Measurements from ENCODE around the gene COL5A1. TPM values are rescaled to one million over a fixed set of nuclear protein-coding genes. Genes with fewer than 3 reads are reported as not detected.

Gene COL5A1
- total and polyA plus RNA-seq, 4 donors, result 12.2 to 169 (median 65.4) TPM

DNA sequence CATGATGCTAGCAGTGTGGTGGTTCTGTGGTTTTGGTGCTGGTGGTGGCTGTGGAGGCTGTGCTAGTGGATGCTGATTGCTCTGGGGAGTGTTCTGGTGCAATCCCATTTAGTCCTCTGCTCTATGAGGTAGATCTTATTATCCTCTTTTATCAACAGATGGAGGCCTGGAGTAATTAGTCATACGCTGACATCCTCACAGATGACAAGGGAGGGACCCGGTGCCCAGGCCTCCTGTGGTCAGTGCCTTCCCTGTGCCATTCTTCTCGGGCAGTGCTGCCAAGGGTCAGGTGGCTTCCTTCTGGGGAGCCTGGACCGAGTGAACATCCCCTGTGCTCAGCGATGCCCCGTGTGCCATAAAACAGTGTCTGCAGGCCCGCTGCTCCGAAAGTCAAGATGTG lies 74.5 kb downstream of the COL5A1 start:
- DNase-seq, result no peak
- ATAC-seq (ENCODE audit: insufficient read depth, low FRiP score), result no peak
- Histone ChIP-seq H3K4me1 (ENCODE audit: control insufficient read depth in 5 of 5, insufficient read depth in 5 of 5, low read length in 5 of 5) (peaks cover 0 to 6% (median 2%) of the 10 kb centered on the region in 5 donors), H3K27me3 (ENCODE audit: control insufficient read depth in 3 of 3, insufficient read depth in 3 of 3, low read length in 2 of 3) (no peaks in the 10 kb centered on the region), H3K9me3 (ENCODE audit: control insufficient read depth in 4 of 4, insufficient read depth in 3 of 4, low read length in 3 of 4) (peaks cover 0 to 4% (median 0%) of the 10 kb centered on the region in 4 donors), H3K4me3 (no peak overlapping the region), H3K27ac (ENCODE audit: low read depth in 1 of 2, low read length in 1 of 2) (no peak overlapping the region), H3K9ac (ENCODE audit: insufficient read depth in 1 of 2, low read length in 2 of 2) (no peak overlapping the region), H3K36me3 (ENCODE audit: control insufficient read depth in 4 of 4, insufficient read depth in 4 of 4, low read length in 4 of 4) (peaks cover 0 to 36% (median 11%) of the 10 kb centered on the region in 4 donors)
- 89 to 91% methylated on average over 8 of the region's 8 CpGs for WGBS, 2 donors
- TF ChIP-seq, protein P1, sequence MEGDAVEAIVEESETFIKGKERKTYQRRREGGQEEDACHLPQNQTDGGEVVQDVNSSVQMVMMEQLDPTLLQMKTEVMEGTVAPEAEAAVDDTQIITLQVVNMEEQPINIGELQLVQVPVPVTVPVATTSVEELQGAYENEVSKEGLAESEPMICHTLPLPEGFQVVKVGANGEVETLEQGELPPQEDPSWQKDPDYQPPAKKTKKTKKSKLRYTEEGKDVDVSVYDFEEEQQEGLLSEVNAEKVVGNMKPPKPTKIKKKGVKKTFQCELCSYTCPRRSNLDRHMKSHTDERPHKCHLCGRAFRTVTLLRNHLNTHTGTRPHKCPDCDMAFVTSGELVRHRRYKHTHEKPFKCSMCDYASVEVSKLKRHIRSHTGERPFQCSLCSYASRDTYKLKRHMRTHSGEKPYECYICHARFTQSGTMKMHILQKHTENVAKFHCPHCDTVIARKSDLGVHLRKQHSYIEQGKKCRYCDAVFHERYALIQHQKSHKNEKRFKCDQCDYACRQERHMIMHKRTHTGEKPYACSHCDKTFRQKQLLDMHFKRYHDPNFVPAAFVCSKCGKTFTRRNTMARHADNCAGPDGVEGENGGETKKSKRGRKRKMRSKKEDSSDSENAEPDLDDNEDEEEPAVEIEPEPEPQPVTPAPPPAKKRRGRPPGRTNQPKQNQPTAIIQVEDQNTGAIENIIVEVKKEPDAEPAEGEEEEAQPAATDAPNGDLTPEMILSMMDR (IDR thresholded peaks at IDR 0.05; ENCODE audit: control extremely low read depth, extremely low read depth), result no peak

DNA sequence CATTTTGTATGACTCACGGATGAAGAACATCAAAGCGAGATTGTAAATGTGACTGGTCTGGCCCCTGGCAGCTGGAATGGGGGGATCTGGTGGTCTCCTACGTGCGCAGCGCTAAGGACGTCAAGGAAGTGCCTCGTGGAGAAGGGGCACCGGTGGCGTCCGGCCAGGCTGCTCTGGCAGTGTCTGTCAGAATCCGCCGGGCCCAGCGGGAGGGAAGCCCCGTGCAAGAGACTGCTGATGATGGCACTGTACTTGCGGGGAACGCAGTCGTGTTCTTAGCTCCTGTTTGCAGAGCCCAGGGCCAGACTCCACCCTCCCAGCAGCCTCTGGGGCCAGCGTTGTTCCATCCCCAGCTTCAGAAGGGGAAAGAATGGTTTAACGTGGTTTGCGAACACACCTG lies 75.5 kb downstream of the COL5A1 start:
- Histone ChIP-seq H3K4me3 (no peak overlapping the region), H3K27ac (ENCODE audit: low read depth in 1 of 2, low read length in 1 of 2) (no peak overlapping the region), H3K4me1 (ENCODE audit: control insufficient read depth in 5 of 5, insufficient read depth in 5 of 5, low read length in 5 of 5) (no peaks in the 10 kb centered on the region), H3K36me3 (ENCODE audit: control insufficient read depth in 4 of 4, insufficient read depth in 4 of 4, low read length in 4 of 4) (peaks cover 0 to 36% (median 11%) of the 10 kb centered on the region in 4 donors), H3K9me3 (ENCODE audit: control insufficient read depth in 4 of 4, insufficient read depth in 3 of 4, low read length in 3 of 4) (peaks cover 0 to 2% (median 0%) of the 10 kb centered on the region in 4 donors), H3K9ac (ENCODE audit: insufficient read depth in 1 of 2, low read length in 2 of 2) (no peak overlapping the region), H3K27me3 (ENCODE audit: control insufficient read depth in 3 of 3, insufficient read depth in 3 of 3, low read length in 2 of 3) (no peaks in the 10 kb centered on the region)
- TF ChIP-seq, protein P1 (IDR thresholded peaks at IDR 0.05; ENCODE audit: control extremely low read depth, extremely low read depth), result no peak
- 88% methylated on average over 20 of the region's 20 CpGs for WGBS, 2 donors
- no peak for ATAC-seq (ENCODE audit: insufficient read depth, low FRiP score)
- DNase-seq, result no peak

DNA sequence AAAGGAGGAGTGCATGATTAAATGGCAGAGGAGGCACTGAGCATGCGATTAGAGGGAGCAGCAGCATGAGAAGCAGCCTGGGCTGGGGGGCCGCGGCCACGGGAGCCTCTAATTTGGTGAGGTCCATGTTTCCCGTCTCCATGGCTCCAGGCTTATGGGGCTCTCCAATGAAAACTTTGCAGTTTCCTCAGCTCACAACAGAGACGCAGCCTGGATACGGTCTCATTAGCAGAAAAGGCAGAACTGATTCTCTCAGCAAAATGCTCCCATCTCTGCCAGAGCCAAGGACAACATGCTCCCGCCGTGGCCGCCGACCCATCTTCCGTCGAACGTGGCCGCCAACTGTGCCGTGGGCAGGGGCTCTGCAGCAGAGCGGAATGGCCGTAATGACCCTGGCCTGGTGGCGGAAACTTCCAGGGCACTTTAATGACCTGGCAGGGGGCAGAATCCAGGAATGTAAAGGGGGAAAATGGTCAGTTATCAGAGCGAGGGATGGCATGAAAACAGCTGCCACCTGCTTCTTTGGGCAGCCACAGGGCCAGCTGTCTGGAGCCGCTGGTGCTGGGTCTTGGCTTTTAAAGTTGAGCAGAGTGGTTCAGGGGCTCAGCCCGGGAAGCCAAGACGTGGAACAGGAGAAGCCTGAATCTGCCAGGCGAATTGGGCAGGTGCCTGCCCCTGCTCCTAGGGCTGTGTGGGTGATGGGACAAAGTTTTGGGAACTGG lies 76.5 kb downstream of the COL5A1 start:
- H3K27me3 ChIP-seq (ENCODE audit: control insufficient read depth in 3 of 3, insufficient read depth in 3 of 3, low read length in 2 of 3), result no peaks in the 10 kb centered on the region
- 92 to 94% methylated on average over 24 of the region's 24 CpGs for WGBS, 2 donors
- no peaks in the 10 kb centered on the region for H3K4me1 ChIP-seq (ENCODE audit: control insufficient read depth in 5 of 5, insufficient read depth in 5 of 5, low read length in 5 of 5)
- peaks cover 0 to 2% (median 0%) of the 10 kb centered on the region in 4 donors for H3K9me3 ChIP-seq (ENCODE audit: control insufficient read depth in 4 of 4, insufficient read depth in 3 of 4, low read length in 3 of 4)
- ATAC-seq (ENCODE audit: insufficient read depth, low FRiP score) (no peak), DNase-seq (no peak)
- TF ChIP-seq, protein P1 (IDR thresholded peaks at IDR 0.05; ENCODE audit: control extremely low read depth, extremely low read depth), result no peak
- no peak overlapping the region for H3K4me3 ChIP-seq
- no peak overlapping the region for H3K9ac ChIP-seq (ENCODE audit: insufficient read depth in 1 of 2, low read length in 2 of 2)
- peaks cover 0 to 38% (median 11%) of the 10 kb centered on the region in 4 donors for H3K36me3 ChIP-seq (ENCODE audit: control insufficient read depth in 4 of 4, insufficient read depth in 4 of 4, low read length in 4 of 4)
- no peak overlapping the region for H3K27ac ChIP-seq (ENCODE audit: low read depth in 1 of 2, low read length in 1 of 2)

Data from lung (tissue), 12 donors.